HEK293 (cell line): ENCODE data around the gene PACS1.

Experiments
- ATF2 ChIP-seq: fragments of 450-650 bp; formaldehyde crosslinking; IDR thresholded peaks from 2 replicates; pipeline ENCODE4 v1.5.1; 2016; ENCODE audit warnings: missing biosample characterization, missing genetic modification characterization, low read depth
- EGR2 ChIP-seq: fragments of 450-650 bp; formaldehyde crosslinking; IDR thresholded peaks from 2 replicates; pipeline ENCODE4 v1.5.1; 2016; ENCODE audit warnings: low read depth, missing biosample characterization, missing genetic modification characterization
- GLIS2 ChIP-seq: fragments of 450-650 bp; formaldehyde crosslinking; IDR thresholded peaks from 2 replicates; pipeline ENCODE4 v1.5.1; 2016; ENCODE audit warnings: missing biosample characterization, missing genetic modification characterization
- HOXC10 ChIP-seq: sonication (generic); formaldehyde crosslinking; IDR thresholded peaks from 2 replicates; pipeline ENCODE4 v1.8.1; 2023; ENCODE audit warnings: mild to moderate bottlenecking, missing genetic modification reagents
- HOXD13 ChIP-seq: sonication (generic); formaldehyde crosslinking; IDR thresholded peaks from 2 replicates; pipeline ENCODE4 v1.8.0; 2022; ENCODE audit warnings: missing genetic modification reagents, borderline replicate concordance
- OVOL3 ChIP-seq: fragments of 450-650 bp; formaldehyde crosslinking; IDR thresholded peaks from 2 replicates; pipeline ENCODE4 v1.5.1; 2016; ENCODE audit warnings: missing biosample characterization, missing genetic modification characterization
- SETDB1 ChIP-seq: IDR thresholded peaks from one replicate; pipeline ENCODE4 v1.6.1; 2017; ENCODE audit warnings: mild to moderate bottlenecking, low read length, moderate library complexity, mixed read lengths; ENCODE audit not compliant: insufficient read length
- ZBTB21 ChIP-seq: fragments of 450-650 bp; formaldehyde crosslinking; IDR thresholded peaks from 2 replicates; pipeline ENCODE4 v1.5.1; 2017; ENCODE audit warnings: missing biosample characterization, missing genetic modification characterization
- ZFP37 ChIP-seq: fragments of 450-650 bp; formaldehyde crosslinking; IDR thresholded peaks from 2 replicates; pipeline ENCODE4 v1.5.1; 2016; ENCODE audit warnings: missing biosample characterization, missing genetic modification characterization
- ZNF184 ChIP-seq: fragments of 450-650 bp; IDR thresholded peaks from 2 replicates; pipeline ENCODE4 v1.5.1; 2018; ENCODE audit warnings: missing biosample characterization, mild to moderate bottlenecking, missing genetic modification characterization
- ZNF2 ChIP-seq: fragments of 450-650 bp; formaldehyde crosslinking; IDR thresholded peaks from 2 replicates; pipeline ENCODE4 v1.5.1; 2016; ENCODE audit warnings: missing biosample characterization, missing genetic modification characterization
- ZNF221 ChIP-seq: fragments of 450-650 bp; formaldehyde crosslinking; IDR thresholded peaks from 2 replicates; pipeline ENCODE4 v1.5.1; 2017; ENCODE audit warnings: missing biosample characterization, missing genetic modification characterization, borderline replicate concordance
- ZNF266 ChIP-seq: fragments of 450-650 bp; formaldehyde crosslinking; IDR thresholded peaks from 2 replicates; pipeline ENCODE4 v1.5.1; 2016; ENCODE audit warnings: missing biosample characterization, missing genetic modification characterization, low read depth
- ZNF324 ChIP-seq: fragments of 450-650 bp; formaldehyde crosslinking; IDR thresholded peaks from 2 replicates; pipeline ENCODE4 v1.5.1; 2016; ENCODE audit warnings: missing biosample characterization, missing genetic modification characterization
- ZNF335 ChIP-seq: fragments of 450-650 bp; formaldehyde crosslinking; conservative IDR thresholded peaks from 2 replicates; pipeline ENCODE4 v1.5.1; 2016; ENCODE audit warnings: missing biosample characterization, missing genetic modification characterization
- ZNF391 ChIP-seq: fragments of 450-650 bp; formaldehyde crosslinking; IDR thresholded peaks from 2 replicates; pipeline ENCODE4 v1.5.1; 2016; ENCODE audit warnings: low read depth, missing biosample characterization, missing genetic modification characterization, borderline replicate concordance
- ZNF501 ChIP-seq: fragments of 450-650 bp; formaldehyde crosslinking; IDR thresholded peaks from 2 replicates; pipeline ENCODE4 v1.5.1; 2016; ENCODE audit warnings: missing biosample characterization, missing genetic modification characterization
- ZNF549 ChIP-seq: fragments of 450-650 bp; IDR thresholded peaks from 2 replicates; pipeline ENCODE4 v1.5.1; 2018; ENCODE audit warnings: missing biosample characterization, missing genetic modification characterization, mild to moderate bottlenecking, inconsistent platforms, moderate library complexity
- ZNF639 ChIP-seq: fragments of 450-650 bp; formaldehyde crosslinking; IDR thresholded peaks from 2 replicates; pipeline ENCODE4 v1.5.1; 2016; ENCODE audit warnings: missing biosample characterization, missing genetic modification characterization
- ZNF792 ChIP-seq: fragments of 450-650 bp; formaldehyde crosslinking; IDR thresholded peaks from 2 replicates; pipeline ENCODE4 v1.5.1; 2016; ENCODE audit warnings: missing biosample characterization, missing genetic modification characterization
- ZXDB ChIP-seq: fragments of 450-650 bp; formaldehyde crosslinking; IDR thresholded peaks from 2 replicates; pipeline ENCODE4 v1.5.1; 2016; ENCODE audit warnings: missing biosample characterization, missing genetic modification characterization
- TF ChIP-seq, protein P1 (sequence below): fragments of 450-650 bp; formaldehyde crosslinking; IDR thresholded peaks from 2 replicates; pipeline ENCODE4 v1.5.1; 2016; ENCODE audit warnings: missing biosample characterization, missing genetic modification characterization
- TF ChIP-seq, protein P2 (sequence below): fragments of 450-650 bp; formaldehyde crosslinking; IDR thresholded peaks from 2 replicates; pipeline ENCODE4 v1.5.1; 2016; ENCODE audit warnings: missing biosample characterization, missing genetic modification characterization
- TF ChIP-seq, protein P3 (sequence below): fragments of 450-650 bp; formaldehyde crosslinking; IDR thresholded peaks from 2 replicates; pipeline ENCODE4 v1.5.1; 2017; ENCODE audit warnings: missing biosample characterization, mild to moderate bottlenecking, missing genetic modification characterization, moderate library complexity
- TF ChIP-seq, protein P4 (sequence below): fragments of 450-650 bp; formaldehyde crosslinking; IDR thresholded peaks from 2 replicates; pipeline ENCODE4 v1.5.1; 2016; ENCODE audit warnings: missing biosample characterization, missing genetic modification characterization
- TF ChIP-seq, protein P5 (sequence below): fragments of 450-650 bp; formaldehyde crosslinking; conservative IDR thresholded peaks from 2 replicates; pipeline ENCODE4 v1.5.1; 2016; ENCODE audit warnings: low read depth, missing biosample characterization, missing genetic modification characterization

The PACS1 gene

DNA sequence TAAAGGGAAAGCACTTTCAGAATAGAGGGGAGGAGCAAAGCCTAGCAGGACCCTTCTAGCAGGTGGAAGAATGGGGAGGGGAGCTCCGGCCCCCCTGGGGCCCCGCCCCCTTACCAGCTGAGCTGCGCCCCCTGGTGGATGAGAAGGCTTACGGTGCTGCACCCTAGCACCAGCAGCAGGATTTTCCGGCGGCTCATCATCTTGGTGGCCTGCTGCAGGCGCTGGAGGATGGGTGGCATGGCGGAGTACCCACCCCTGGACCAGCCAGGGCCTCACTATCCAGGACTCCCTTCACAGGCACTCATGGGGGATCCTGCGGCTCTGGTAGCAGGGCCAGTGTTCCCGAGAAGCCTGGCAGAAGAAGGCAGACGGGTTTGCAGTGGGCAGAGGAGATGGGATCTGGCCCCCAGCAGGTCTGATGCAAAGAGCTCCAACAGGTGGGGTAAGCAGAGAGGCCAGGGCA lies 24.9 kb upstream of the PACS1 start (continued):
- TF ChIP-seq, protein P1, sequence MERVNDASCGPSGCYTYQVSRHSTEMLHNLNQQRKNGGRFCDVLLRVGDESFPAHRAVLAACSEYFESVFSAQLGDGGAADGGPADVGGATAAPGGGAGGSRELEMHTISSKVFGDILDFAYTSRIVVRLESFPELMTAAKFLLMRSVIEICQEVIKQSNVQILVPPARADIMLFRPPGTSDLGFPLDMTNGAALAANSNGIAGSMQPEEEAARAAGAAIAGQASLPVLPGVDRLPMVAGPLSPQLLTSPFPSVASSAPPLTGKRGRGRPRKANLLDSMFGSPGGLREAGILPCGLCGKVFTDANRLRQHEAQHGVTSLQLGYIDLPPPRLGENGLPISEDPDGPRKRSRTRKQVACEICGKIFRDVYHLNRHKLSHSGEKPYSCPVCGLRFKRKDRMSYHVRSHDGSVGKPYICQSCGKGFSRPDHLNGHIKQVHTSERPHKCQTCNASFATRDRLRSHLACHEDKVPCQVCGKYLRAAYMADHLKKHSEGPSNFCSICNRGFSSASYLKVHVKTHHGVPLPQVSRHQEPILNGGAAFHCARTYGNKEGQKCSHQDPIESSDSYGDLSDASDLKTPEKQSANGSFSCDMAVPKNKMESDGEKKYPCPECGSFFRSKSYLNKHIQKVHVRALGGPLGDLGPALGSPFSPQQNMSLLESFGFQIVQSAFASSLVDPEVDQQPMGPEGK, result peak; percentile 92
- TF ChIP-seq ZNF549 (tag by site-specific recombination) (no peak), ZFP37 (tag by site-specific recombination) (no peak), ZNF184 (tag by site-specific recombination) (no peak), ZNF639 (no peak), ZNF792 (tag by site-specific recombination) (no peak), ZNF501 (tag by site-specific recombination) (no peak), ZXDB (tag by site-specific recombination) (no peak), EGR2 (tag by site-specific recombination) (no peak), GLIS2 (tag by site-specific recombination) (peak; percentile 71), ZNF2 (no peak), HOXD13 (CRISPR knock-in tag) (no peak), SETDB1 (no peak), ZNF335 (tag by site-specific recombination) (no peak), ZNF266 (tag by site-specific recombination) (no peak), ZNF391 (tag by site-specific recombination) (no peak), ZNF221 (tag by site-specific recombination) (no peak), HOXC10 (CRISPR knock-in tag) (no peak), OVOL3 (no peak), ZNF324 (tag by site-specific recombination) (no peak), ATF2 (tag by site-specific recombination) (no peak), ZBTB21 (tag by site-specific recombination) (no peak)
- TF ChIP-seq, protein P2, sequence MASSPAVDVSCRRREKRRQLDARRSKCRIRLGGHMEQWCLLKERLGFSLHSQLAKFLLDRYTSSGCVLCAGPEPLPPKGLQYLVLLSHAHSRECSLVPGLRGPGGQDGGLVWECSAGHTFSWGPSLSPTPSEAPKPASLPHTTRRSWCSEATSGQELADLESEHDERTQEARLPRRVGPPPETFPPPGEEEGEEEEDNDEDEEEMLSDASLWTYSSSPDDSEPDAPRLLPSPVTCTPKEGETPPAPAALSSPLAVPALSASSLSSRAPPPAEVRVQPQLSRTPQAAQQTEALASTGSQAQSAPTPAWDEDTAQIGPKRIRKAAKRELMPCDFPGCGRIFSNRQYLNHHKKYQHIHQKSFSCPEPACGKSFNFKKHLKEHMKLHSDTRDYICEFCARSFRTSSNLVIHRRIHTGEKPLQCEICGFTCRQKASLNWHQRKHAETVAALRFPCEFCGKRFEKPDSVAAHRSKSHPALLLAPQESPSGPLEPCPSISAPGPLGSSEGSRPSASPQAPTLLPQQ (tag by site-specific recombination), result no peak
- TF ChIP-seq, protein P3, sequence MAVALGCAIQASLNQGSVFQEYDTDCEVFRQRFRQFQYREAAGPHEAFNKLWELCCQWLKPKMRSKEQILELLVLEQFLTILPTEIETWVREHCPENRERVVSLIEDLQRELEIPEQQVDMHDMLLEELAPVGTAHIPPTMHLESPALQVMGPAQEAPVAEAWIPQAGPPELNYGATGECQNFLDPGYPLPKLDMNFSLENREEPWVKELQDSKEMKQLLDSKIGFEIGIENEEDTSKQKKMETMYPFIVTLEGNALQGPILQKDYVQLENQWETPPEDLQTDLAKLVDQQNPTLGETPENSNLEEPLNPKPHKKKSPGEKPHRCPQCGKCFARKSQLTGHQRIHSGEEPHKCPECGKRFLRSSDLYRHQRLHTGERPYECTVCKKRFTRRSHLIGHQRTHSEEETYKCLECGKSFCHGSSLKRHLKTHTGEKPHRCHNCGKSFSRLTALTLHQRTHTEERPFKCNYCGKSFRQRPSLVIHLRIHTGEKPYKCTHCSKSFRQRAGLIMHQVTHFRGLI (tag by site-specific recombination), result no peak
- TF ChIP-seq, protein P4, sequence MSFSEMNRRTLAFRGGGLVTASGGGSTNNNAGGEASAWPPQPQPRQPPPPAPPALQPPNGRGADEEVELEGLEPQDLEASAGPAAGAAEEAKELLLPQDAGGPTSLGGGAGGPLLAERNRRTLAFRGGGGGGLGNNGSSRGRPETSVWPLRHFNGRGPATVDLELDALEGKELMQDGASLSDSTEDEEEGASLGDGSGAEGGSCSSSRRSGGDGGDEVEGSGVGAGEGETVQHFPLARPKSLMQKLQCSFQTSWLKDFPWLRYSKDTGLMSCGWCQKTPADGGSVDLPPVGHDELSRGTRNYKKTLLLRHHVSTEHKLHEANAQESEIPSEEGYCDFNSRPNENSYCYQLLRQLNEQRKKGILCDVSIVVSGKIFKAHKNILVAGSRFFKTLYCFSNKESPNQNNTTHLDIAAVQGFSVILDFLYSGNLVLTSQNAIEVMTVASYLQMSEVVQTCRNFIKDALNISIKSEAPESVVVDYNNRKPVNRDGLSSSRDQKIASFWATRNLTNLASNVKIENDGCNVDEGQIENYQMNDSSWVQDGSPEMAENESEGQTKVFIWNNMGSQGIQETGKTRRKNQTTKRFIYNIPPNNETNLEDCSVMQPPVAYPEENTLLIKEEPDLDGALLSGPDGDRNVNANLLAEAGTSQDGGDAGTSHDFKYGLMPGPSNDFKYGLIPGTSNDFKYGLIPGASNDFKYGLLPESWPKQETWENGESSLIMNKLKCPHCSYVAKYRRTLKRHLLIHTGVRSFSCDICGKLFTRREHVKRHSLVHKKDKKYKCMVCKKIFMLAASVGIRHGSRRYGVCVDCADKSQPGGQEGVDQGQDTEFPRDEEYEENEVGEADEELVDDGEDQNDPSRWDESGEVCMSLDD (tag by site-specific recombination), result peak; percentile 74; the same call in 1 of the 2 replicates
- TF ChIP-seq, protein P5, sequence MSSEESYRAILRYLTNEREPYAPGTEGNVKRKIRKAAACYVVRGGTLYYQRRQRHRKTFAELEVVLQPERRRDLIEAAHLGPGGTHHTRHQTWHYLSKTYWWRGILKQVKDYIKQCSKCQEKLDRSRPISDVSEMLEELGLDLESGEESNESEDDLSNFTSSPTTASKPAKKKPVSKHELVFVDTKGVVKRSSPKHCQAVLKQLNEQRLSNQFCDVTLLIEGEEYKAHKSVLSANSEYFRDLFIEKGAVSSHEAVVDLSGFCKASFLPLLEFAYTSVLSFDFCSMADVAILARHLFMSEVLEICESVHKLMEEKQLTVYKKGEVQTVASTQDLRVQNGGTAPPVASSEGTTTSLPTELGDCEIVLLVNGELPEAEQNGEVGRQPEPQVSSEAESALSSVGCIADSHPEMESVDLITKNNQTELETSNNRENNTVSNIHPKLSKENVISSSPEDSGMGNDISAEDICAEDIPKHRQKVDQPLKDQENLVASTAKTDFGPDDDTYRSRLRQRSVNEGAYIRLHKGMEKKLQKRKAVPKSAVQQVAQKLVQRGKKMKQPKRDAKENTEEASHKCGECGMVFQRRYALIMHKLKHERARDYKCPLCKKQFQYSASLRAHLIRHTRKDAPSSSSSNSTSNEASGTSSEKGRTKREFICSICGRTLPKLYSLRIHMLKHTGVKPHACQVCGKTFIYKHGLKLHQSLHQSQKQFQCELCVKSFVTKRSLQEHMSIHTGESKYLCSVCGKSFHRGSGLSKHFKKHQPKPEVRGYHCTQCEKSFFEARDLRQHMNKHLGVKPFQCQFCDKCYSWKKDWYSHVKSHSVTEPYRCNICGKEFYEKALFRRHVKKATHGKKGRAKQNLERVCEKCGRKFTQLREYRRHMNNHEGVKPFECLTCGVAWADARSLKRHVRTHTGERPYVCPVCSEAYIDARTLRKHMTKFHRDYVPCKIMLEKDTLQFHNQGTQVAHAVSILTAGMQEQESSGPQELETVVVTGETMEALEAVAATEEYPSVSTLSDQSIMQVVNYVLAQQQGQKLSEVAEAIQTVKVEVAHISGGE (tag by site-specific recombination), result no peak
